Endothelial cell of umbilical vein (primary cell): ENCODE measurements around the gene TPM2. TPM values are rescaled to one million over a fixed set of nuclear protein-coding genes. Genes with fewer than 3 reads are reported as not detected.

Experiments
- BruUV-seq: library from RNA; stranded (reverse); fragments of 400-500 nt; replicated peaks from 2 replicates; lab custom pipeline; 2021; lab: Mats Ljungman, UMichigan
- CTCF ChIA-PET: fragments of 300-600, 350-600 bp; sonication (Branson Sonifier 250); formaldehyde crosslinking; loops from one replicate; lab custom pipeline; 2021; ENCODE audit warnings: antibody characterized with exemption, inconsistent platforms; lab: Charles Lee
- POLR2A ChIA-PET: fragments of 300-600, 350-600 bp; sonication (Branson Sonifier 250); formaldehyde crosslinking; loops from one replicate; lab custom pipeline; 2021; ENCODE audit warnings: antibody characterized with exemption, inconsistent platforms; lab: Charles Lee
- DNase-seq: peaks from one replicate; pipeline ENCODE4 v3.0.0-alpha.2; 2011; ENCODE audit warnings: low read depth, low spot score
- FAIRE-seq: peaks from 2 replicates; lab custom pipeline; 2011; peaks lifted over from hg19 to GRCh38; lab: Jason Lieb, UNC
- H2AFZ ChIP-seq: 2 replicates; pipeline ENCODE4 v1.6.0; 2012; ENCODE audit warnings: low read depth, low read length, control low read depth, inconsistent platforms
- H3K27ac ChIP-seq: 2 replicates; pipeline ENCODE4 v1.5.1; 2011; ENCODE audit warnings: low read depth, mild to moderate bottlenecking, control low read depth, low read length, moderate library complexity; ENCODE audit not compliant: insufficient read depth
- H3K27me3 ChIP-seq, 2 experiments: 2 replicates each; pipeline versions ENCODE4 v1.6.0 to v1.6.1; 2011; ENCODE audit warnings: low read length in 2 of 2, mixed read lengths in 1 of 2; ENCODE audit not compliant: control insufficient read depth in 2 of 2, insufficient read depth in 2 of 2
- H3K36me3 ChIP-seq, 2 experiments: 2 replicates in 1 of 2; 3 replicates in 1 of 2; pipeline ENCODE4 v1.5.1; 2011; ENCODE audit warnings: low read length in 2 of 2, mild to moderate bottlenecking in 1 of 2, moderate library complexity in 1 of 2; ENCODE audit not compliant: control insufficient read depth in 2 of 2, insufficient read depth in 2 of 2; ENCODE audit errors: extremely low read depth in 1 of 2
- H3K4me1 ChIP-seq: 3 replicates; pipeline ENCODE4 v1.5.1; 2011; ENCODE audit warnings: mild to moderate bottlenecking, low read length; ENCODE audit not compliant: control insufficient read depth, insufficient read depth; ENCODE audit errors: extremely low read depth
- H3K4me2 ChIP-seq: 2 replicates; pipeline ENCODE4 v1.6.1; 2011; ENCODE audit warnings: low read length, control low read depth, mixed read lengths; ENCODE audit not compliant: insufficient read depth
- H3K4me3 ChIP-seq, 3 experiments: fragments of 200-600 bp in 1 of 3; sonication (generic), shearing (Covaris generic) in 1 of 3; replicated peaks in 1 of 3; 2 replicates each; pipeline ENCODE4 v1.5.1; 2011 to 2016; ENCODE audit warnings: control low read depth in 3 of 3, low read length in 3 of 3, mild to moderate bottlenecking in 2 of 3, inconsistent platforms in 1 of 3, low read depth in 1 of 3, moderate library complexity in 1 of 3; ENCODE audit not compliant: insufficient read depth in 1 of 3
- H3K79me2 ChIP-seq: 2 replicates; pipeline ENCODE4 v1.6.0; 2012; ENCODE audit warnings: low read length, inconsistent platforms; ENCODE audit not compliant: control insufficient read depth, insufficient read depth
- H3K9ac ChIP-seq: replicated peaks from 2 replicates; pipeline ENCODE3; 2011; ENCODE audit warnings: low read length, control low read depth; ENCODE audit not compliant: insufficient read depth; ENCODE audit errors: extremely low read depth
- H3K9me1 ChIP-seq: replicated peaks from 3 replicates; pipeline ENCODE4 v1.6.0; 2011; ENCODE audit warnings: mild to moderate bottlenecking, low read length; ENCODE audit not compliant: control insufficient read depth, insufficient read depth; ENCODE audit errors: extremely low read depth
- H3K9me3 ChIP-seq: replicated peaks from 2 replicates; pipeline ENCODE4 v1.5.1; 2012; ENCODE audit warnings: low read length, inconsistent platforms; ENCODE audit not compliant: control insufficient read depth, insufficient read depth
- H4K20me1 ChIP-seq: replicated peaks from 2 replicates; pipeline ENCODE3; 2011; ENCODE audit warnings: mild to moderate bottlenecking, low read length; ENCODE audit not compliant: control insufficient read depth, insufficient read depth; ENCODE audit errors: extremely low read depth
- CTCF ChIP-seq, 2 donors: IDR thresholded peaks; 1 replicate in 1 of 2; 2 replicates in 1 of 2; pipeline ENCODE4 v1.5.1; 2011; ENCODE audit warnings: low read length in 2 of 2, mild to moderate bottlenecking in 2 of 2, moderate library complexity in 2 of 2, control low read depth in 1 of 2, inconsistent platforms in 1 of 2, low read depth in 1 of 2; ENCODE audit not compliant: insufficient read depth in 1 of 2; ENCODE audit errors: extremely low read depth in 1 of 2
- EZH2 ChIP-seq: IDR thresholded peaks from 2 replicates; pipeline ENCODE4 v1.6.1; 2012; ENCODE audit warnings: borderline replicate concordance, low read depth, mild to moderate bottlenecking, moderate library complexity, low read length, inconsistent platforms; ENCODE audit not compliant: severe bottlenecking
- MYC ChIP-seq: IDR thresholded peaks from one replicate; pipeline ENCODE4 v1.6.1; 2011; ENCODE audit warnings: mild to moderate bottlenecking, low read depth, low read length
- POLR2A ChIP-seq: IDR thresholded peaks from 2 replicates; pipeline ENCODE4 v1.6.1; 2012; ENCODE audit warnings: low read depth, mild to moderate bottlenecking, control low read depth, low read length
- dilution Hi-C: fragments of 300-500 bp; cut with MboI; formaldehyde crosslinking; loops from one replicate; pipeline ENCODE4 v1.15.0; 2019; ENCODE audit warnings: low sequenced_read_pairs; ENCODE audit not compliant: extremely low pct_ligation_motif_present
- intact Hi-C: fragments of 100-400 bp; cut with micrococcal nuclease; formaldehyde crosslinking; loops from one replicate; pipeline ENCODE4 v1.10.0; 2022
- polyA plus RNA-seq, 4 experiments: library from polyadenylated mRNA; depleted of rRNA in 3 of 4; stranded (reverse) in 3 of 4; unstranded in 1 of 4; fragments of >200 nt; gene quantifications; 2 replicates each; pipeline versions ENCODE4 v1.2.1 to v1.2.3, GENCODE V29; 2011 to 2012; ENCODE audit warnings: missing spikeins in 1 of 4
- total RNA-seq: library from RNA; stranded (reverse); gene quantifications from 2 replicates; pipeline ENCODE4 v1.2.3, GENCODE V29; 2021

TPM2 gene
- total and polyA plus RNA-seq, 2 donors (not counting 3 experiments of a cell fraction or from before 2014, with no cell fraction given) = 144 to 279 TPM

GRCh38 chr9:35730486-35730854 is 40.7 kb upstream of the TPM2 start:
- DNase-seq (no peak), FAIRE-seq (no peak)
- no peaks in the 10 kb centered on the region for H4K20me1 ChIP-seq
- ChIA-PET CTCF (interaction anchor here (1.1 to 3.7 kb wide), 11 partner anchors 9 to 152 kb away, joined by 4 to 32 read pairs (median 8); partner anchors contain the start of genes ARHGEF39, GBA2, HINT2 and RGP1), POLR2A (interaction anchor here (1.0 kb wide), 1 partner anchor 41 kb away, joined by 3 read pairs; no protein-coding TSS in a partner anchor)
- H3K4me1 ChIP-seq = peaks cover 63% of the 10 kb centered on the region
- H3K27ac ChIP-seq = peak overlapping the region; percentile 79
- H3K27me3 ChIP-seq = no peaks in the 10 kb centered on the region
- H3K9me3 ChIP-seq = no peaks in the 10 kb centered on the region
- H3K4me3 ChIP-seq = peak overlapping the region; percentile 39 to 92 (median 79)
- H3K4me2 ChIP-seq = peak overlapping the region; percentile 97
- TF ChIP-seq POLR2A = peak; percentile 47
- TF ChIP-seq EZH2 = no peak
- intact Hi-C loops (no loop called here), dilution Hi-C loops (no loop called here)
- H3K9ac ChIP-seq = peak overlapping the region; percentile 92
- H3K36me3 ChIP-seq = peaks cover 5 to 8% of the 10 kb centered on the region in 2 experiments
- H3K79me2 ChIP-seq = peaks cover 77% of the 10 kb centered on the region
- no peaks in the 10 kb centered on the region for H3K9me1 ChIP-seq
- no peak overlapping the region for H2AFZ ChIP-seq
- no TSS peak for BruUV-seq

- TSS peak; percentile 24 for BruUV-seq
- no peaks in the 10 kb centered on the region for H3K9me3 ChIP-seq
- TF ChIP-seq MYC (no peak), CTCF (IDR thresholded peaks at IDR 0.05; ENCODE audit: extremely low read depth in 1 of 2, insufficient read depth in 1 of 2, low read depth in 1 of 2, low read length in 2 of 2) (peak; percentile 67 to 69), POLR2A (peak; percentile 10)
- H2AFZ ChIP-seq = no peak overlapping the region
- peak; percentile 52 for DNase-seq
- H3K79me2 ChIP-seq = peaks cover 78% of the 10 kb centered on the region
- H3K36me3 ChIP-seq = peaks cover 5 to 9% of the 10 kb centered on the region in 2 experiments
- H3K27me3 ChIP-seq = no peaks in the 10 kb centered on the region
- H4K20me1 ChIP-seq = no peaks in the 10 kb centered on the region
- peak overlapping the region; percentile 79 for H3K27ac ChIP-seq
- H3K9ac ChIP-seq = peak overlapping the region; percentile 92
- intact Hi-C loops = loop anchor here (1.0 to 5.0 kb wide), 2 partner anchors 73 to 152 kb away; no protein-coding TSS in a partner anchor
- peak overlapping the region; percentile 39 to 92 (median 79) for H3K4me3 ChIP-seq
- H3K4me2 ChIP-seq = peak overlapping the region; percentile 97
- dilution Hi-C loops = no loop called here
- POLR2A ChIA-PET = no interaction called here
- FAIRE-seq = peak; percentile 54
- H3K4me1 ChIP-seq = peaks cover 63% of the 10 kb centered on the region
- CTCF ChIA-PET = interaction anchor here (1.0 to 4.1 kb wide), 17 partner anchors 9 to 152 kb away, joined by 3 to 52 read pairs (median 9); partner anchors contain the start of genes GBA2, HINT2, RGP1 and SPAG8
- H3K9me1 ChIP-seq = no peaks in the 10 kb centered on the region
These were observed 40.2 kb upstream of the TPM2 start for GRCh38 chr9:35729700-35730485.
